ENCODE measurements around the gene OSBPL10. TPM values are rescaled to one million over a fixed set of nuclear protein-coding genes. Genes with fewer than 3 reads are reported as not detected.

Gene OSBPL10
- total RNA-seq, 1 donor from 2014 or later, result 27.8 TPM

GRCh38 chr3:31853580-31853979 lies 127.5 kb downstream of the OSBPL10 start:
- H3K27me3 Mint-ChIP-seq (ENCODE audit: low read depth), result peaks cover under 1% of the 10 kb centered on the region
- H3K9me3 Mint-ChIP-seq, result no peaks in the 10 kb centered on the region
- H3K36me3 Mint-ChIP-seq, result no peaks in the 10 kb centered on the region
- TF ChIP-seq CTCF (IDR thresholded peaks at IDR 0.05; ENCODE audit: unreplicated experiment), result no peak
- H3K27ac Mint-ChIP-seq, result no peak overlapping the region
- H3K4me1 Mint-ChIP-seq, result peaks cover 12% of the 10 kb centered on the region
- no peak overlapping the region for H3K4me3 Mint-ChIP-seq
- DNase-seq (ENCODE audit: low spot score in 2 of 2, unreplicated experiment in 2 of 2), result no peak

- H3K27ac Mint-ChIP-seq, result no peak overlapping the region
- DNase-seq (ENCODE audit: low spot score in 2 of 2, unreplicated experiment in 2 of 2), result no peak
- peaks cover 11% of the 10 kb centered on the region for H3K27me3 Mint-ChIP-seq (ENCODE audit: low read depth)
- no peaks in the 10 kb centered on the region for H3K36me3 Mint-ChIP-seq
- H3K4me3 Mint-ChIP-seq, result no peak overlapping the region
- no peaks in the 10 kb centered on the region for H3K9me3 Mint-ChIP-seq
- H3K4me1 Mint-ChIP-seq, result peaks cover 18% of the 10 kb centered on the region
- no peak for TF ChIP-seq CTCF (IDR thresholded peaks at IDR 0.05; ENCODE audit: unreplicated experiment)
Observed at GRCh38 chr3:31851278-31851677, 129.8 kb downstream of the OSBPL10 start.

- Mint-ChIP-seq H3K36me3 (no peaks in the 10 kb centered on the region), H3K9me3 (no peaks in the 10 kb centered on the region), H3K4me3 (no peak overlapping the region), H3K27ac (no peak overlapping the region), H3K27me3 (ENCODE audit: low read depth) (peaks cover 17% of the 10 kb centered on the region), H3K4me1 (peaks cover 18% of the 10 kb centered on the region)
- TF ChIP-seq CTCF (IDR thresholded peaks at IDR 0.05; ENCODE audit: unreplicated experiment), result no peak
- no peak for DNase-seq (ENCODE audit: low spot score in 2 of 2, unreplicated experiment in 2 of 2)
Observed at GRCh38 chr3:31848911-31849310, 132.2 kb downstream of the OSBPL10 start.

GRCh38 chr3:31848163-31848818 lies 132.8 kb downstream of the OSBPL10 start:
- H3K9me3 Mint-ChIP-seq, result no peaks in the 10 kb centered on the region
- TF ChIP-seq CTCF (IDR thresholded peaks at IDR 0.05; ENCODE audit: unreplicated experiment), result no peak
- H3K4me1 Mint-ChIP-seq, result peaks cover 18% of the 10 kb centered on the region
- no peak for DNase-seq (ENCODE audit: low spot score in 2 of 2, unreplicated experiment in 2 of 2)
- no peak overlapping the region for H3K4me3 Mint-ChIP-seq
- no peak overlapping the region for H3K27ac Mint-ChIP-seq
- H3K36me3 Mint-ChIP-seq, result no peaks in the 10 kb centered on the region
- peaks cover 20% of the 10 kb centered on the region for H3K27me3 Mint-ChIP-seq (ENCODE audit: low read depth)

GRCh38 chr3:31847760-31848159 lies 133.3 kb downstream of the OSBPL10 start:
- DNase-seq (ENCODE audit: low spot score in 2 of 2, unreplicated experiment in 2 of 2), result no peak
- H3K4me1 Mint-ChIP-seq, result peaks cover 18% of the 10 kb centered on the region
- H3K36me3 Mint-ChIP-seq, result no peaks in the 10 kb centered on the region
- H3K27me3 Mint-ChIP-seq (ENCODE audit: low read depth), result peaks cover 22% of the 10 kb centered on the region
- no peaks in the 10 kb centered on the region for H3K9me3 Mint-ChIP-seq
- no peak overlapping the region for H3K4me3 Mint-ChIP-seq
- no peak overlapping the region for H3K27ac Mint-ChIP-seq
- no peak for TF ChIP-seq CTCF (IDR thresholded peaks at IDR 0.05; ENCODE audit: unreplicated experiment)

All from mesothelial cell of epicardium (in vitro differentiated cells).